OCI-LY7 (cell line): ENCODE results near the gene TAS2R40.

Experiments used
- CTCF ChIP-seq: fragments of 200-600 bp; sonication (generic); conservative IDR thresholded peaks from 2 replicates; pipeline ENCODE4 v1.5.1; 2014; ENCODE audit warnings: mild to moderate bottlenecking, antibody characterized with exemption, low read length, moderate library complexity, mixed read lengths
- EZH2phosphoT487 ChIP-seq: fragments of 200-600 bp; sonication (generic); IDR thresholded peaks from 2 replicates; pipeline ENCODE4 v1.6.1; 2018; ENCODE audit warnings: low read depth, borderline replicate concordance, mild to moderate bottlenecking, mixed run types, antibody characterized with exemption, low read length, moderate library complexity, mixed read lengths

- TF ChIP-seq CTCF (no peak), EZH2phosphoT487 (no peak)
Observed at GRCh38 chr7:143250822-143251221, 29.0 kb downstream of the TAS2R40 start.
